ENCODE data around the gene AXIN2. TPM values are rescaled to one million over a fixed set of nuclear protein-coding genes. Genes with fewer than 3 reads are reported as not detected.

AXIN2 gene
- polyA plus RNA-seq, 1 donor = 12.4 TPM

DNA sequence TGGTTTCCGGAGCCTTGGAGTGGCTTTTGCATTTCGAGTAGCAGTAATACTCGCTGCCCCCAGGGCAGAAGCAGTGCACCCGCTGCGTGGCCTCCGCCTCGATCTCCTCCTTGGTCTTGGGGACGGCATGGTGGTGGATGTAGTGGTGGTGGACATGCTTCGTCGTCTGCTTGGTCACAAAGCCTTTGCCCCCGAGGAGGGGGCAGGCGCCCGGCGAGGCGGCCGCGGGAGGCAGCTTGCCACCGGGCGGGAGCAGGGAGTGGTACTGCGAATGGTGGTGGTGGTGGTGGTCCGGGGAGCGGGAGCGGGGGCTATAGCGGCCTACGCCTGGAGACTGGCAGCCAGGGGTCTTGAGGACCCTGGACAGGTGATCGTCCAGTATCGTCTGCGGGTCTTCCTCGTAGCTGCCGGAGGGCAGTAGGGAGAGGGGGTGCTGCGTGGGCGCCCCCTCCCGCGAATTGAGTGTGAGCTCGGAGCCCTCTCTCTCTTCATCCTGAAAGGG is 24.1 kb downstream of the AXIN2 start:
- H3K4me1 ChIP-seq (ENCODE audit: control insufficient read depth, insufficient read depth, low read length) = peaks cover 6% of the 10 kb centered on the region
- WGBS (ENCODE audit: insufficient coverage, low lambda C conversion rate) = no CpG with 5 or more reads among the region's 35 CpGs
- no peak overlapping the region for H3K4me3 ChIP-seq (ENCODE audit: low read length)
- no peak overlapping the region for H3K27ac ChIP-seq (ENCODE audit: low read length)
- H3K36me3 ChIP-seq (ENCODE audit: control insufficient read depth, insufficient read depth, low read length) = peaks cover 77% of the 10 kb centered on the region
- peaks cover 3% of the 10 kb centered on the region for H3K9me3 ChIP-seq (ENCODE audit: control insufficient read depth, low read depth, low read length)
- DNase-seq = no peak
- H3K27me3 ChIP-seq (ENCODE audit: control insufficient read depth, insufficient read depth, low read length) = no peaks in the 10 kb centered on the region

DNA sequence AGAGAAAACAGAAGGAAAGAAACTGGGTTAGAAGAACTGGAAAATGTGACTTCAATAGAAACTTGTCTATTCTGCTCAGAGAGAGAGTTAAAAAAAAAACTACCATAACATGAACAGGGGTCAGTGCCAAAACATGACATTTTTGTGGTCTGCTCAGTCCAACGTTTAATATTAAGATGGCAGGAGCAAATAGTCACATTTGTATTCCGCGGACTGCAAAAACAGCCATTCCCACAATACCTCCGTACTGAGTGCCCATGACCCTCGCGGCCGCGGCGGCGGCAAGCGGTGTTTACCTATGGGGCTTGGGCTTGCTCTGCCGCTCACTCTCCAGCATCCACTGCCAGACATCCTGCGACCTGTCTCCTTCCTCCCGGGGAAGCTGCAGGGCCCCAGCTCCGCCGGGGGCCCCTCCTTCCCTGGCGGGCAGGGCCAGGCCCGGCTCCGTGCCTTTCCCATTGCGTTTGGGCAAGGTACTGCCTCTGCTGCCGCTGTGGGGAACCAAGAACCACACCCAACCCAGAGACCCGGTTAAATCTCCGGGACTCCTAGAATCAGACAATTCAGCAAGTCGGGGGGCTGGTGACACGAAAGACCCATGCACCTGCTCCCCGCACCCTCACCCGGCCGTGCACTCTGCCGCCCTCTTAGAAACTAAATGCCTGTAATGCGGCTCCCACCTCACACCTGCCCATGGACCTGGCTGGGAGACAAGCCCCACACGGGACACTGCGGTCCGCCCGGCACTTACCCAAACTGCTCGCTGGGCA is 24.7 kb downstream of the AXIN2 start:
- Histone ChIP-seq H3K36me3 (ENCODE audit: control insufficient read depth, insufficient read depth, low read length) (peaks cover 76% of the 10 kb centered on the region), H3K27ac (ENCODE audit: low read length) (no peak overlapping the region), H3K4me1 (ENCODE audit: control insufficient read depth, insufficient read depth, low read length) (peaks cover 12% of the 10 kb centered on the region), H3K4me3 (ENCODE audit: low read length) (no peak overlapping the region), H3K9me3 (ENCODE audit: control insufficient read depth, low read depth, low read length) (peaks cover 3% of the 10 kb centered on the region), H3K27me3 (ENCODE audit: control insufficient read depth, insufficient read depth, low read length) (no peaks in the 10 kb centered on the region)
- no peak for DNase-seq
- WGBS (ENCODE audit: insufficient coverage, low lambda C conversion rate) = no CpG with 5 or more reads among the region's 35 CpGs

DNA sequence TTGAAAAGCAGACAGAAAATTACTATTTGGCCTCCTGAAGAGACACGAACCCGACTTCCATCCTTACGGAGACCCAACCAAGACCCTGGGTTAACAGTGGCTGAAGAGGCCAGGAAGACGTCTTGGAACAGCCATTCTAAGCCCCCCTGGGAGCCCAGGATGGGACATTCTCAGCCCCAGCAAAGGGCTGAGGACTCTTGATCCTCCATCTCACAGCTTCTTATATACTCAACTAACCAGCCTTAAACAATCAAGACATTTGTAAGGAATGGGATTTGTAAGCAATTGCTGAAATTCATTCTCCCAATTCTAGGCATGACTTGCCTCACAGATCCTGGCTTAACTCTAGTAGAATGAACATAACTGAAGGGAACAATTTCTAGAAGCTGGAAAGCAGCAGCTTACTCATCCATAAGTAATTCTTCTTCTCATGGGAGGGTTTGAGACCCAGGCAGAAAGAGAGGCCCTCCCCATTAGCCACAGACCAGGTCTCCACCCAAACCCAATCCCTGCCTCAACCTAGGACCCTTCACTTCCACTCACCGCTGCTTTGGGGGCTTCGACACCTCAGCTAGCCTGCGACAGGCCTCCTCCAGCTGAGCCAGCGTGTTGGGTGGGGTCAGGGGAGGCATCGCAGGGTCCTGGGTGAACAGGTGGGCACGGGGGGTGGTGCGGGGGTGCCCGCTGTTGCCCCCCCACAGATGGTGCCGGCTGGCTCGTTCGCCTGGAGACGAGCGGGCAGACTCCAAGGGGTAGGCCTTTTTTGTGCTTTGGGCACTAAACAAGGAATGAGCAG is 25.5 kb downstream of the AXIN2 start:
- Histone ChIP-seq H3K4me1 (ENCODE audit: control insufficient read depth, insufficient read depth, low read length) (peaks cover 20% of the 10 kb centered on the region), H3K4me3 (ENCODE audit: low read length) (no peak overlapping the region), H3K27me3 (ENCODE audit: control insufficient read depth, insufficient read depth, low read length) (no peaks in the 10 kb centered on the region), H3K9me3 (ENCODE audit: control insufficient read depth, low read depth, low read length) (peaks cover 3% of the 10 kb centered on the region), H3K36me3 (ENCODE audit: control insufficient read depth, insufficient read depth, low read length) (peaks cover 68% of the 10 kb centered on the region), H3K27ac (ENCODE audit: low read length) (no peak overlapping the region)
- no peak for DNase-seq
- no CpG with 5 or more reads among the region's 17 CpGs for WGBS (ENCODE audit: insufficient coverage, low lambda C conversion rate)

DNA sequence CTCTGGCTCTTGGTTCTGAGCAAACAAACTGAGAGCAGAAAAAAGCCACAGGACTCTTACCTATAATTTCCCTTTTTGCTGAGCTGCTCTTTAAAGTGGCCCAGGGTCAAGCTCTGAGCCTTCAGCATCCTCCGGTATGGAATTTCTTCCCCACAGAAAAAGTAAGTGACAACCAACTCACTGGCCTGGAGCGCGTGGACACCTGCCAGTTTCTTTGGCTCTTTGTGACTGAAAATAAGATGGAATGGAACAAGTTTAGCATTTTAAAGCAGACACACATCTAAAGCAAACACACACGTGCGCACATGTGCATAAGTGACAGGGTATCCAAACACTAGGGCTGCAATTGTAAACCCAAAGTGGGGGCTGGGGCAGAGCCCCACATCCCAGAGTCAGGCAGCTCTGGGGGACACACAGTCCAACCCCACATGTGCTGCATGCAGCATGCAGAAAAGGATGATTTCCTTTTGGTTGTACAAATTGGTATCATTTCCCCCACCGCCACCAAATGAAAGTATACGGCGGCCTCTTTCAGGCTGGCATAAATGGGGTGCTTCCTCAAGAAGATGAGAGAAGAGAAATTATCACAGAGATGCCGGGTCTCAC is 27.5 kb downstream of the AXIN2 start:
- Histone ChIP-seq H3K27ac (ENCODE audit: low read length) (no peak overlapping the region), H3K36me3 (ENCODE audit: control insufficient read depth, insufficient read depth, low read length) (peaks cover 58% of the 10 kb centered on the region), H3K4me1 (ENCODE audit: control insufficient read depth, insufficient read depth, low read length) (peaks cover 28% of the 10 kb centered on the region), H3K4me3 (ENCODE audit: low read length) (no peak overlapping the region), H3K27me3 (ENCODE audit: control insufficient read depth, insufficient read depth, low read length) (no peaks in the 10 kb centered on the region), H3K9me3 (ENCODE audit: control insufficient read depth, low read depth, low read length) (peaks cover 3% of the 10 kb centered on the region)
- no peak for DNase-seq
- WGBS (ENCODE audit: insufficient coverage, low lambda C conversion rate) = 100% methylated on average over 3 of the region's 9 CpGs

DNA sequence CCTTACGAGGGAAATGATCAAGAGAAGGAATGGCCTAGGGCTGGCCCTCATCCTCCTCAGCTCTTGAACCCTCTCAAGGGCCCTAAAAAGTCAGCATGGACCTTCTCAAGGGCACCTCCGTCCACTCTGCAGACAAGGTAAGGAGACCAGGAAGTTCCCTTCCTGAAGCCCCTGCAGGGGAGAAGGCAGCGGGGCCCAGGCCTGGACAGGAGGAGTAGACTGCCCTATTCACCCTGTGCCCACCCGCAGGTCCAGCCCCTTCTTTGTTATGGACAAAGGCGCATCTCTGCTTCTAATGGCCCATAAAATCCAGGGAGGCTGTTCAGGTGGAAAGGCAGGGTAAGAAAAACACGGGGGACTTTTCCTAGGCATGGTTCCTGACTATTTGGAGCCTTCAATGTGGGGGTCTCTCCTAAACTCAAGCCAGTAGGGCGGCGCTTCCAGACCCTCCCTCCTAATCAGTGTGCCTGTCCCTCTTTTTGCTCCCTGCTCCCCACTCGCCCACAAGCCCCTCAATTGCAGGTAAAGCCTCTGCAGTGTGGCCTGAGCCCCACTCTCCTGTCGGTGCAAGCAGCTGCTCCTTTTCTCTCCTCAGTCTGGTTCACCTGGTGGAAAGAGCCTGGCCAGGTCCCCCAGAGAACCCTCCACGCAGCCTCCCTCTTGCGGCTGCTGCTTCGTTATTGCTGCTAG is 28.2 kb downstream of the AXIN2 start:
- peaks cover 3% of the 10 kb centered on the region for H3K9me3 ChIP-seq (ENCODE audit: control insufficient read depth, low read depth, low read length)
- H3K27me3 ChIP-seq (ENCODE audit: control insufficient read depth, insufficient read depth, low read length) = no peaks in the 10 kb centered on the region
- WGBS (ENCODE audit: insufficient coverage, low lambda C conversion rate) = no CpG with 5 or more reads among the region's 13 CpGs
- H3K27ac ChIP-seq (ENCODE audit: low read length) = no peak overlapping the region
- DNase-seq = no peak
- H3K4me3 ChIP-seq (ENCODE audit: low read length) = no peak overlapping the region
- H3K4me1 ChIP-seq (ENCODE audit: control insufficient read depth, insufficient read depth, low read length) = peaks cover 28% of the 10 kb centered on the region
- peaks cover 59% of the 10 kb centered on the region for H3K36me3 ChIP-seq (ENCODE audit: control insufficient read depth, insufficient read depth, low read length)

DNA sequence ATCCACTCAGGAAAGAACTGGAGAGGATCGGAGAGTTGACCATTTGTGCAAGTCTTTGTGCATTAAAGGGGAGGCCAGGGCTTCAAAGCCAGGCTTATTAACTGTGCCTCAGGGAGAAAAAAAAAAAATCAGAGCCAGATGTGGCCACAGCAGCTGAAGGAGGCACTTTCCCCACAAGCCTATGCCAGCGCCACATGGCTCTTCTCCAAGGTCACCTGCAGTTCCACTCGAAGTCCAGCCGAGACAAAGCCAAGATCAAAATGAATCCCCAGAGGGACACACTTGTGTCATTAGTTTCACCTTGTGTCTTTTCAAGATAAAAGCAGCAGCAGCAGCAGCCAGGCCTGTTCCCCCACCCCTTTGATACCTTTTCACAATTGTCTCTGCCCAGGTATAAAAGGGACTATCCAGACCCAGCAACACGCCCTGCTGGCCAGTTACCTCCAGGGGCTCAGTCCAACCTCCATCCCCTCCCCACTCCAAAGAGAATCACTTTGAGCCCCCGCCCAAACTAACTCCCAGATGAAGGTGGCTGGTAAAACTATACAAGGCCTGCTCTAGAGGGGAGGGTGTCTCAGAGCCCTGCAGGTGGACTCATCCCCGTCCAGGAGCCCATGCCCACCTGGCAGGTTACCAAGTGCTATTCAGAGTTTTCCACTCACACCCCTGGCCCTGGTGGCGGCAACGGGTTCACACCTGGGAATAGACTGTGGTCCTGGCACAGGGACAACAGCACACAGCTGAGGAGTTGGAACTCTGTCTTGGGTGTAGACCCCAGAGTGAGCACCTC is 29.2 kb downstream of the AXIN2 start:
- Histone ChIP-seq H3K4me3 (ENCODE audit: low read length) (no peak overlapping the region), H3K27ac (ENCODE audit: low read length) (peak overlapping the region; percentile 50), H3K36me3 (ENCODE audit: control insufficient read depth, insufficient read depth, low read length) (peaks cover 58% of the 10 kb centered on the region), H3K9me3 (ENCODE audit: control insufficient read depth, low read depth, low read length) (peaks cover 3% of the 10 kb centered on the region), H3K4me1 (ENCODE audit: control insufficient read depth, insufficient read depth, low read length) (peaks cover 28% of the 10 kb centered on the region), H3K27me3 (ENCODE audit: control insufficient read depth, insufficient read depth, low read length) (no peaks in the 10 kb centered on the region)
- DNase-seq = peak in 1 of 2 donors; percentile 39
- no CpG with 5 or more reads among the region's 9 CpGs for WGBS (ENCODE audit: insufficient coverage, low lambda C conversion rate)

DNA sequence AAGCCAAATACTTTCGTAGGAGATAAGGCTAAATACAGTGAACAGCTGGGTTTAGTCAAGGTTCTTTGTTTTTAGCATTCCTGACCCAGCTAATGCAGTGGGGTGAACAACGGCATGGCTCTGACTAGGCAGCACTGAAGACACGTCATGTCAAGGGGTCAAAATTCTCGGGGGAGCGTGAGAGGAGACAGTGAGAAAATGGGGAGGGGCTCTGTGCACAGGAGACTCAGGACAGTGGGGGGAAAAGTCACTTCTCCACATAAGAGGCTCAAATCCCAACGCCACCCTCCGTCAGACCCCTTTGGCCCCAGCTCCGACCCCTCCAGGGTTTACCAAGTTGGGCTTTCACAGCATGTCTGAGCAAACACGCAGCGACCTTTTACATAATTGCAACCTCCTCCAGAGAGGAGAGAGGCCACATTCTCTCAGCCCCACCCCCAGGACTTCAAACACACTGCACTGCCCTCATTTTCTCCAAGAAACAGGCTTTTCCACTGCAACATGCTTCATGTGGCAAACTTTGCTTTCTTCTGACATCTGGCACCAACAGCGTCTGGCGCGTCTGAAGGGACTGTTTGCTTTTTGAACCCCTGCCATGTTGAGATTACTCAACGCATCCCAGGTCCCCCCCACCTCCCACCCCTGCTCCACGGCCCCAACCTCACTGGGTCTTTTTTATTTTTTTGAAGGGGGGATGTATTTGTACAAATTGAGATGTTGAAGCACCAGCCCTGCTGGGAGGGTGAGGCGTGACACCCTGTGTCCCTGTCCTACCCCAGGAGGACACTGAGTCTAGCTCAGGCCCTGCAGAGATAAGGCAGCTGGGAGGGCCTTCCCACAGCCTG is 30.0 kb downstream of the AXIN2 start:
- H3K4me1 ChIP-seq (ENCODE audit: control insufficient read depth, insufficient read depth, low read length) = peaks cover 28% of the 10 kb centered on the region
- 0% methylated on average over 1 of the region's 16 CpGs for WGBS (ENCODE audit: insufficient coverage, low lambda C conversion rate)
- DNase-seq = peak; percentile 67 to 82
- no peaks in the 10 kb centered on the region for H3K9me3 ChIP-seq (ENCODE audit: control insufficient read depth, low read depth, low read length)
- no peaks in the 10 kb centered on the region for H3K27me3 ChIP-seq (ENCODE audit: control insufficient read depth, insufficient read depth, low read length)
- peak overlapping the region; percentile 50 for H3K27ac ChIP-seq (ENCODE audit: low read length)
- H3K4me3 ChIP-seq (ENCODE audit: low read length) = no peak overlapping the region
- peaks cover 49% of the 10 kb centered on the region for H3K36me3 ChIP-seq (ENCODE audit: control insufficient read depth, insufficient read depth, low read length)

DNA sequence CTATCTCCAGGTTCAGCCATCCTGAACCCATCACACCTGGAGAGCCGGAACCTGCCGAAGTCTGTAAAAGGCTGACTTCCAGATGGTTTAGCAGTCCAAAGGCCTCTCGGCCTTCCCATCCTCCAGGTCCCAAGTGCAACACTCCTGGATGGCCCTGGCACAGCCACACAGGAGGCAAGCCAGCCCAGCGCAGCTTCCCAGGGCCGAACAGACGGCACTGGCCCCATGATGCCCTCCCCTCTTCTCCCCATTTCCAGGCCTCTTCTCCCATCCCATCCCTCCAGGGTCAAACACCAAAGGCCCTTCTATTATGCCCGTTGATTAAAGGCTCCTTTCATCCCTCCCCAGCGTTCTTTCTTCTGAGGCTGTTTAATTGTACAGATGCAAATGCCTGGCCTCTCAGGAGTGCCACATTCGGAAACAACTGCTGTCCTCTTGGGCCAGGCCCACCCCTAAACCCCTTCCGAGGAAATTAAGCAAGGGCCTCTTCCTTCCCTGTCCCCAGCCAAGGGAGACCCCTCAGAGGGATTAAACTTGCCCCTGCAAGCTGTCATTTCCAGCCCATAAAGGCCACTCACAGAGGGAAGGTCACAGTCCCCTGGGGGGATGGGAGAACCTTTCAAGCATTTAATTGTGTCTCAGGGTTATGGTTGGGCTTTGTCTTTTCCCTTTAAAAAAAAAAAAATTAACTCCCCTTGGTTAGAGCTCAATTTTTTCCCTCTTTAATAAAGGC is 30.8 kb downstream of the AXIN2 start:
- WGBS (ENCODE audit: insufficient coverage, low lambda C conversion rate) = no CpG with 5 or more reads among the region's 10 CpGs
- Histone ChIP-seq H3K4me1 (ENCODE audit: control insufficient read depth, insufficient read depth, low read length) (peaks cover 28% of the 10 kb centered on the region), H3K27me3 (ENCODE audit: control insufficient read depth, insufficient read depth, low read length) (no peaks in the 10 kb centered on the region), H3K36me3 (ENCODE audit: control insufficient read depth, insufficient read depth, low read length) (peaks cover 42% of the 10 kb centered on the region), H3K9me3 (ENCODE audit: control insufficient read depth, low read depth, low read length) (no peaks in the 10 kb centered on the region), H3K27ac (ENCODE audit: low read length) (peak overlapping the region; percentile 50), H3K4me3 (ENCODE audit: low read length) (no peak overlapping the region)
- peak; percentile 44 to 46 for DNase-seq
